Natural killer cell (primary cell): Measurements from ENCODE around the gene WASHC3. TPM values are rescaled to one million over a fixed set of nuclear protein-coding genes. Genes with fewer than 3 reads are reported as not detected.

ENCODE experiments used
- ATAC-seq, 3 donors: fragments of 150-1000 bp in 2 of 3; fragments of 200-7000 bp in 1 of 3; cut with Tn5 transposase; 1 replicate in 1 of 3; 2 replicates in 2 of 3; pipeline ENCODE4 v1.10.0; 2021; ENCODE audit warnings: mild to moderate bottlenecking in 2 of 3, moderate library complexity in 2 of 3
- DNase-seq, 2 donors: peaks; one replicate each; pipeline versions ENCODE4 v3.0.0 to v3.0.0-alpha.2; 2013 to 2021; ENCODE audit warnings: mixed read lengths in 1 of 2
- H3K27ac ChIP-seq: one replicate; pipeline ENCODE4 v1.5.1; 2013; ENCODE audit warnings: mild to moderate bottlenecking, low read length
- H3K27me3 ChIP-seq: one replicate; pipeline ENCODE4 v1.6.1; 2013; ENCODE audit warnings: low read length; ENCODE audit not compliant: control insufficient read depth, insufficient read depth
- H3K36me3 ChIP-seq: one replicate; pipeline ENCODE4 v1.6.1; 2013; ENCODE audit warnings: low read length; ENCODE audit not compliant: control insufficient read depth, insufficient read depth
- H3K4me1 ChIP-seq: one replicate; pipeline ENCODE4 v1.6.1; 2013; ENCODE audit warnings: low read length; ENCODE audit not compliant: control insufficient read depth, insufficient read depth
- H3K4me3 ChIP-seq: one replicate; pipeline ENCODE4 v1.5.1; 2013; ENCODE audit warnings: low read length
- H3K9me3 ChIP-seq: one replicate; pipeline ENCODE4 v1.6.1; 2013; ENCODE audit warnings: low read length; ENCODE audit not compliant: control insufficient read depth, insufficient read depth
- H3K27ac Mint-ChIP-seq, 2 donors: one replicate each; pipeline ENCODE4 v1.8.0; 2022; ENCODE audit warnings: mild to moderate bottlenecking in 2 of 2, mixed read lengths in 2 of 2, moderate library complexity in 1 of 2
- H3K27me3 Mint-ChIP-seq, 2 donors: one replicate each; pipeline ENCODE4 v1.8.0; 2022; ENCODE audit warnings: low read depth in 2 of 2, mixed read lengths in 2 of 2
- H3K36me3 Mint-ChIP-seq: one replicate; pipeline ENCODE4 v1.8.0; 2022; ENCODE audit warnings: mixed read lengths
- H3K4me1 Mint-ChIP-seq, 2 donors: one replicate each; pipeline ENCODE4 v1.8.0; 2022; ENCODE audit warnings: mixed read lengths in 2 of 2
- H3K4me3 Mint-ChIP-seq: one replicate; pipeline ENCODE4 v1.8.0; 2022; ENCODE audit warnings: mild to moderate bottlenecking, moderate library complexity, mixed read lengths
- H3K9me3 Mint-ChIP-seq, 2 donors: one replicate each; pipeline ENCODE4 v1.8.0; 2022; ENCODE audit warnings: mixed read lengths in 2 of 2
- CTCF ChIP-seq: fragments of 200-600 bp; IDR thresholded peaks from one replicate; pipeline ENCODE4 v1.8.0; 2022; ENCODE audit warnings: antibody characterized with exemption
- WGBS: methylation state at CpG from one replicate; pipeline ENCODE4 v1.1.7; 2013; ENCODE audit warnings: missing lambda C conversion rate; ENCODE audit not compliant: insufficient coverage; 5-methylcytosine and 5-hydroxymethylcytosine counted together
- intact Hi-C: fragments of 100-400 bp; cut with micrococcal nuclease; formaldehyde crosslinking; loops from one replicate; pipeline ENCODE4 v1.14.2; 2022
- total RNA-seq, 4 donors: library from RNA; stranded (reverse); fragments of 120-200 nt in 1 of 4; gene quantifications; one replicate each; pipeline versions ENCODE4 v1.2.3 to v1.2.4, GENCODE V29; 2013 to 2022

The WASHC3 gene
- total RNA-seq, 3 donors from 2014 or later (not counting 1 experiment from before 2014, with no cell fraction given), result 34.6 to 43.2 (median 41.4) TPM

- TF ChIP-seq CTCF, result no peak
- ATAC-seq (no peak), DNase-seq (no peak)
- H3K9me3 Mint-ChIP-seq, result no peaks in the 10 kb centered on the region
- 85% methylated on average over 4 of the region's 4 CpGs for WGBS
- peaks cover 15 to 43% of the 10 kb centered on the region in 2 donors for H3K27me3 Mint-ChIP-seq
- no peaks in the 10 kb centered on the region for H3K9me3 ChIP-seq
- no peak overlapping the region for H3K27ac ChIP-seq
- H3K4me3 Mint-ChIP-seq, result no peak overlapping the region
- no peak overlapping the region for H3K4me3 ChIP-seq
- no peaks in the 10 kb centered on the region for H3K4me1 ChIP-seq
- no peak overlapping the region for H3K27ac Mint-ChIP-seq
- no peaks in the 10 kb centered on the region for H3K36me3 Mint-ChIP-seq
- H3K4me1 Mint-ChIP-seq, result no peaks in the 10 kb centered on the region
- no peaks in the 10 kb centered on the region for H3K27me3 ChIP-seq
- H3K36me3 ChIP-seq, result no peaks in the 10 kb centered on the region
- intact Hi-C loops, result no loop called here
Measured at GRCh38 chr12:101995684-101996083, 66.1 kb downstream of the WASHC3 start.

DNA sequence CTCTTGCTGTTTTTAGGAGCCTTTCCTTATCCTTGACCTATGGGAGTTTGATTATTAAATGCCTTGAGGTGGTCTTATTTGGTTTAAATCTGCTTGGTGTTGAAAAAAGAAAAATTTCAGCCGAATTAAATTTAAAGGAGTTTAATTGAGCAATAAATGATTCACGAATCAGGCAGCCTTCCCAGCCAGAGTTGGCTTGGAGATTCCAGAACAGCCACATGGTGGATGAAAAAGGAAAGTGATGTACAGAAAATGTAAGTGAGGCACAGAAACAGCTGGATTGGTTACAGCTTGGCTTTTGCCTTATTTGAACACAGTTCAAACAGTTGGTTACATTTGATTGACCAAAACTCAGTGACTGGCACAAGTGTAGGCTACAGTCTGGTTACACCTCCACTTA, 69.7 kb downstream of the WASHC3 start:
- no peaks in the 10 kb centered on the region for H3K9me3 Mint-ChIP-seq
- intact Hi-C loops, result no loop called here
- no peaks in the 10 kb centered on the region for H3K36me3 Mint-ChIP-seq
- ATAC-seq, result no peak
- TF ChIP-seq CTCF, result no peak
- H3K36me3 ChIP-seq, result no peaks in the 10 kb centered on the region
- H3K9me3 ChIP-seq, result no peaks in the 10 kb centered on the region
- H3K27me3 Mint-ChIP-seq, result peaks cover 18 to 50% of the 10 kb centered on the region in 2 donors
- no peaks in the 10 kb centered on the region for H3K4me1 ChIP-seq
- H3K27me3 ChIP-seq, result no peaks in the 10 kb centered on the region
- no peak overlapping the region for H3K4me3 Mint-ChIP-seq
- no peak for DNase-seq
- no peak overlapping the region for H3K4me3 ChIP-seq
- WGBS, result 84% methylated on average over 2 of the region's 2 CpGs
- no peaks in the 10 kb centered on the region for H3K4me1 Mint-ChIP-seq
- H3K27ac ChIP-seq, result no peak overlapping the region
- H3K27ac Mint-ChIP-seq, result no peak overlapping the region

GRCh38 chr12:101982307-101982706, 79.5 kb downstream of the WASHC3 start:
- Mint-ChIP-seq H3K36me3 (no peaks in the 10 kb centered on the region), H3K4me3 (no peak overlapping the region), H3K27ac (no peak overlapping the region), H3K4me1 (no peaks in the 10 kb centered on the region), H3K27me3 (peaks cover 9 to 15% of the 10 kb centered on the region in 2 donors), H3K9me3 (no peaks in the 10 kb centered on the region)
- Histone ChIP-seq H3K27me3 (no peaks in the 10 kb centered on the region), H3K36me3 (no peaks in the 10 kb centered on the region), H3K27ac (no peak overlapping the region), H3K4me1 (no peaks in the 10 kb centered on the region), H3K4me3 (no peak overlapping the region), H3K9me3 (no peaks in the 10 kb centered on the region)
- no peak for TF ChIP-seq CTCF
- no peak for ATAC-seq
- 88% methylated on average over 4 of the region's 5 CpGs for WGBS
- DNase-seq, result no peak
- intact Hi-C loops, result no loop called here

GRCh38 chr12:101981868-101982267, 79.9 kb downstream of the WASHC3 start:
- H3K27me3 Mint-ChIP-seq, result peaks cover 6 to 15% of the 10 kb centered on the region in 2 donors
- Histone ChIP-seq H3K27ac (no peak overlapping the region), H3K4me1 (no peaks in the 10 kb centered on the region), H3K4me3 (no peak overlapping the region), H3K27me3 (no peaks in the 10 kb centered on the region), H3K36me3 (no peaks in the 10 kb centered on the region), H3K9me3 (no peaks in the 10 kb centered on the region)
- DNase-seq, result no peak
- 50% methylated on average over 1 of the region's 2 CpGs for WGBS
- no peaks in the 10 kb centered on the region for H3K4me1 Mint-ChIP-seq
- ATAC-seq, result no peak
- H3K36me3 Mint-ChIP-seq, result no peaks in the 10 kb centered on the region
- H3K9me3 Mint-ChIP-seq, result no peaks in the 10 kb centered on the region
- no peak for TF ChIP-seq CTCF
- no peak overlapping the region for H3K4me3 Mint-ChIP-seq
- intact Hi-C loops, result no loop called here
- no peak overlapping the region for H3K27ac Mint-ChIP-seq
